Measurements from ENCODE around the gene GAB2.

GAB2 gene

GRCh38 chr11:78313181-78313795 lies 104.3 kb downstream of the GAB2 start:
- Histone ChIP-seq H3K27me3 (ENCODE audit: control insufficient read depth in 1 of 2, insufficient read depth in 2 of 2, low read length in 2 of 2) (no peaks in the 10 kb centered on the region), H3K27ac (ENCODE audit: low read length) (no peak overlapping the region), H3K9ac (ENCODE audit: low read length in 2 of 2) (no peak overlapping the region), H3K9me3 (ENCODE audit: control insufficient read depth in 2 of 2, low read length in 2 of 2) (no peaks in the 10 kb centered on the region), H3K4me3 (ENCODE audit: low read length in 2 of 2) (no peak overlapping the region), H3K36me3 (ENCODE audit: control insufficient read depth in 2 of 2, insufficient read depth in 2 of 2, low read length in 2 of 2) (no peaks in the 10 kb centered on the region), H3K4me1 (ENCODE audit: control insufficient read depth, insufficient read depth, low read length) (peaks cover 23% of the 10 kb centered on the region)

GRCh38 chr11:78312712-78313111 lies 104.9 kb downstream of the GAB2 start:
- H3K4me3 ChIP-seq (ENCODE audit: low read length in 2 of 2) = no peak overlapping the region
- H3K9ac ChIP-seq (ENCODE audit: low read length in 2 of 2) = no peak overlapping the region
- H3K4me1 ChIP-seq (ENCODE audit: control insufficient read depth, insufficient read depth, low read length) = peaks cover 23% of the 10 kb centered on the region
- no peak overlapping the region for H3K27ac ChIP-seq (ENCODE audit: low read length)
- no peaks in the 10 kb centered on the region for H3K9me3 ChIP-seq (ENCODE audit: control insufficient read depth in 2 of 2, low read length in 2 of 2)
- no peaks in the 10 kb centered on the region for H3K36me3 ChIP-seq (ENCODE audit: control insufficient read depth in 2 of 2, insufficient read depth in 2 of 2, low read length in 2 of 2)
- no peaks in the 10 kb centered on the region for H3K27me3 ChIP-seq (ENCODE audit: control insufficient read depth in 1 of 2, insufficient read depth in 2 of 2, low read length in 2 of 2)

GRCh38 chr11:78311702-78312371 lies 105.8 kb downstream of the GAB2 start:
- H3K27me3 ChIP-seq (ENCODE audit: control insufficient read depth in 1 of 2, insufficient read depth in 2 of 2, low read length in 2 of 2) = no peaks in the 10 kb centered on the region
- no peaks in the 10 kb centered on the region for H3K36me3 ChIP-seq (ENCODE audit: control insufficient read depth in 2 of 2, insufficient read depth in 2 of 2, low read length in 2 of 2)
- H3K9me3 ChIP-seq (ENCODE audit: control insufficient read depth in 2 of 2, low read length in 2 of 2) = no peaks in the 10 kb centered on the region
- no peak overlapping the region for H3K27ac ChIP-seq (ENCODE audit: low read length)
- H3K4me1 ChIP-seq (ENCODE audit: control insufficient read depth, insufficient read depth, low read length) = peaks cover 23% of the 10 kb centered on the region
- H3K9ac ChIP-seq (ENCODE audit: low read length in 2 of 2) = no peak overlapping the region
- no peak overlapping the region for H3K4me3 ChIP-seq (ENCODE audit: low read length in 2 of 2)

- H3K27me3 ChIP-seq (ENCODE audit: control insufficient read depth in 1 of 2, insufficient read depth in 2 of 2, low read length in 2 of 2) = no peaks in the 10 kb centered on the region
- H3K27ac ChIP-seq (ENCODE audit: low read length) = no peak overlapping the region
- no peaks in the 10 kb centered on the region for H3K36me3 ChIP-seq (ENCODE audit: control insufficient read depth in 2 of 2, insufficient read depth in 2 of 2, low read length in 2 of 2)
- H3K9me3 ChIP-seq (ENCODE audit: control insufficient read depth in 2 of 2, low read length in 2 of 2) = no peaks in the 10 kb centered on the region
- H3K9ac ChIP-seq (ENCODE audit: low read length in 2 of 2) = no peak overlapping the region
- peak overlapping the region; percentile 40 to 54 for H3K4me3 ChIP-seq (ENCODE audit: low read length in 2 of 2)
- peaks cover 23% of the 10 kb centered on the region for H3K4me1 ChIP-seq (ENCODE audit: control insufficient read depth, insufficient read depth, low read length)
Measured at GRCh38 chr11:78310500-78310909, 107.1 kb downstream of the GAB2 start.

- H3K27me3 ChIP-seq (ENCODE audit: control insufficient read depth in 1 of 2, insufficient read depth in 2 of 2, low read length in 2 of 2) = no peaks in the 10 kb centered on the region
- no peak overlapping the region for H3K9ac ChIP-seq (ENCODE audit: low read length in 2 of 2)
- H3K9me3 ChIP-seq (ENCODE audit: control insufficient read depth in 2 of 2, low read length in 2 of 2) = no peaks in the 10 kb centered on the region
- H3K36me3 ChIP-seq (ENCODE audit: control insufficient read depth in 2 of 2, insufficient read depth in 2 of 2, low read length in 2 of 2) = no peaks in the 10 kb centered on the region
- H3K27ac ChIP-seq (ENCODE audit: low read length) = no peak overlapping the region
- no peaks in the 10 kb centered on the region for H3K4me1 ChIP-seq (ENCODE audit: control insufficient read depth, insufficient read depth, low read length)
- H3K4me3 ChIP-seq (ENCODE audit: low read length in 2 of 2) = no peak overlapping the region
Measured at GRCh38 chr11:78304201-78304600, 113.4 kb downstream of the GAB2 start.

- Histone ChIP-seq H3K36me3 (ENCODE audit: control insufficient read depth in 2 of 2, insufficient read depth in 2 of 2, low read length in 2 of 2) (no peaks in the 10 kb centered on the region), H3K27me3 (ENCODE audit: control insufficient read depth in 1 of 2, insufficient read depth in 2 of 2, low read length in 2 of 2) (no peaks in the 10 kb centered on the region), H3K27ac (ENCODE audit: low read length) (no peak overlapping the region), H3K9me3 (ENCODE audit: control insufficient read depth in 2 of 2, low read length in 2 of 2) (no peaks in the 10 kb centered on the region), H3K4me1 (ENCODE audit: control insufficient read depth, insufficient read depth, low read length) (no peaks in the 10 kb centered on the region), H3K9ac (ENCODE audit: low read length in 2 of 2) (no peak overlapping the region), H3K4me3 (ENCODE audit: low read length in 2 of 2) (no peak overlapping the region)
Measured at GRCh38 chr11:78300108-78300839, 117.3 kb downstream of the GAB2 start.

- Histone ChIP-seq H3K27me3 (ENCODE audit: control insufficient read depth in 1 of 2, insufficient read depth in 2 of 2, low read length in 2 of 2) (no peaks in the 10 kb centered on the region), H3K4me3 (ENCODE audit: low read length in 2 of 2) (no peak overlapping the region), H3K4me1 (ENCODE audit: control insufficient read depth, insufficient read depth, low read length) (no peaks in the 10 kb centered on the region), H3K27ac (ENCODE audit: low read length) (no peak overlapping the region), H3K9me3 (ENCODE audit: control insufficient read depth in 2 of 2, low read length in 2 of 2) (no peaks in the 10 kb centered on the region), H3K9ac (ENCODE audit: low read length in 2 of 2) (no peak overlapping the region), H3K36me3 (ENCODE audit: control insufficient read depth in 2 of 2, insufficient read depth in 2 of 2, low read length in 2 of 2) (no peaks in the 10 kb centered on the region)
Measured at GRCh38 chr11:78299000-78299710, 118.5 kb downstream of the GAB2 start.

- H3K4me1 ChIP-seq (ENCODE audit: control insufficient read depth, insufficient read depth, low read length) = no peaks in the 10 kb centered on the region
- H3K4me3 ChIP-seq (ENCODE audit: low read length in 2 of 2) = no peak overlapping the region
- H3K27ac ChIP-seq (ENCODE audit: low read length) = no peak overlapping the region
- H3K36me3 ChIP-seq (ENCODE audit: control insufficient read depth in 2 of 2, insufficient read depth in 2 of 2, low read length in 2 of 2) = no peaks in the 10 kb centered on the region
- H3K9ac ChIP-seq (ENCODE audit: low read length in 2 of 2) = no peak overlapping the region
- H3K27me3 ChIP-seq (ENCODE audit: control insufficient read depth in 1 of 2, insufficient read depth in 2 of 2, low read length in 2 of 2) = no peaks in the 10 kb centered on the region
- H3K9me3 ChIP-seq (ENCODE audit: control insufficient read depth in 2 of 2, low read length in 2 of 2) = no peaks in the 10 kb centered on the region
Measured at GRCh38 chr11:78298291-78298771, 119.3 kb downstream of the GAB2 start.

GRCh38 chr11:78295991-78296930 lies 121.4 kb downstream of the GAB2 start:
- no peaks in the 10 kb centered on the region for H3K9me3 ChIP-seq (ENCODE audit: control insufficient read depth in 2 of 2, low read length in 2 of 2)
- H3K27me3 ChIP-seq (ENCODE audit: control insufficient read depth in 1 of 2, insufficient read depth in 2 of 2, low read length in 2 of 2) = no peaks in the 10 kb centered on the region
- no peaks in the 10 kb centered on the region for H3K4me1 ChIP-seq (ENCODE audit: control insufficient read depth, insufficient read depth, low read length)
- H3K9ac ChIP-seq (ENCODE audit: low read length in 2 of 2) = no peak overlapping the region
- no peaks in the 10 kb centered on the region for H3K36me3 ChIP-seq (ENCODE audit: control insufficient read depth in 2 of 2, insufficient read depth in 2 of 2, low read length in 2 of 2)
- no peak overlapping the region for H3K4me3 ChIP-seq (ENCODE audit: low read length in 2 of 2)
- no peak overlapping the region for H3K27ac ChIP-seq (ENCODE audit: low read length)

GRCh38 chr11:78295347-78295746 lies 122.3 kb downstream of the GAB2 start:
- Histone ChIP-seq H3K9ac (ENCODE audit: low read length in 2 of 2) (no peak overlapping the region), H3K27me3 (ENCODE audit: control insufficient read depth in 1 of 2, insufficient read depth in 2 of 2, low read length in 2 of 2) (no peaks in the 10 kb centered on the region), H3K9me3 (ENCODE audit: control insufficient read depth in 2 of 2, low read length in 2 of 2) (no peaks in the 10 kb centered on the region), H3K36me3 (ENCODE audit: control insufficient read depth in 2 of 2, insufficient read depth in 2 of 2, low read length in 2 of 2) (no peaks in the 10 kb centered on the region), H3K4me1 (ENCODE audit: control insufficient read depth, insufficient read depth, low read length) (no peaks in the 10 kb centered on the region), H3K4me3 (ENCODE audit: low read length in 2 of 2) (no peak overlapping the region), H3K27ac (ENCODE audit: low read length) (no peak overlapping the region)

Measured in stomach smooth muscle (tissue), 2 donors.